Effector memory CD4-positive, alpha-beta T cell (primary cell): ENCODE results near the gene SAMD1.
A peak's percentile ranks its signal among the peaks of the same experiment; 100 is the strongest.

ENCODE experiments used
- DNase-seq, 3 donors: peaks; one replicate each; pipeline ENCODE4 v3.0.0-alpha.2; 2020
- H3K27ac ChIP-seq: 2 replicates; pipeline ENCODE4 v1.7.0; 2013; ENCODE audit warnings: mild to moderate bottlenecking, low read length, moderate library complexity; ENCODE audit not compliant: insufficient read depth, poor library complexity, severe bottlenecking
- H3K27me3 ChIP-seq: replicated peaks from 2 replicates; pipeline ENCODE4 v1.7.0; 2013; ENCODE audit warnings: mild to moderate bottlenecking, low read length; ENCODE audit not compliant: insufficient read depth, control insufficient read depth, poor library complexity, severe bottlenecking
- H3K36me3 ChIP-seq: 2 replicates; pipeline ENCODE4 v1.7.0; 2013; ENCODE audit warnings: mild to moderate bottlenecking, low read length, moderate library complexity; ENCODE audit not compliant: control insufficient read depth, insufficient read depth
- H3K4me1 ChIP-seq: 2 replicates; pipeline ENCODE4 v1.7.0; 2013; ENCODE audit warnings: low read length, mild to moderate bottlenecking; ENCODE audit not compliant: control insufficient read depth, insufficient read depth, poor library complexity, severe bottlenecking
- H3K4me3 ChIP-seq: 2 replicates; pipeline ENCODE4 v1.7.0; 2013; ENCODE audit warnings: low read length, low read depth, mild to moderate bottlenecking; ENCODE audit not compliant: insufficient read depth, poor library complexity, severe bottlenecking
- H3K9me3 ChIP-seq: 2 replicates; pipeline ENCODE4 v1.7.0; 2013; ENCODE audit warnings: mild to moderate bottlenecking, low read length, moderate library complexity; ENCODE audit not compliant: control insufficient read depth

The SAMD1 gene

DNA sequence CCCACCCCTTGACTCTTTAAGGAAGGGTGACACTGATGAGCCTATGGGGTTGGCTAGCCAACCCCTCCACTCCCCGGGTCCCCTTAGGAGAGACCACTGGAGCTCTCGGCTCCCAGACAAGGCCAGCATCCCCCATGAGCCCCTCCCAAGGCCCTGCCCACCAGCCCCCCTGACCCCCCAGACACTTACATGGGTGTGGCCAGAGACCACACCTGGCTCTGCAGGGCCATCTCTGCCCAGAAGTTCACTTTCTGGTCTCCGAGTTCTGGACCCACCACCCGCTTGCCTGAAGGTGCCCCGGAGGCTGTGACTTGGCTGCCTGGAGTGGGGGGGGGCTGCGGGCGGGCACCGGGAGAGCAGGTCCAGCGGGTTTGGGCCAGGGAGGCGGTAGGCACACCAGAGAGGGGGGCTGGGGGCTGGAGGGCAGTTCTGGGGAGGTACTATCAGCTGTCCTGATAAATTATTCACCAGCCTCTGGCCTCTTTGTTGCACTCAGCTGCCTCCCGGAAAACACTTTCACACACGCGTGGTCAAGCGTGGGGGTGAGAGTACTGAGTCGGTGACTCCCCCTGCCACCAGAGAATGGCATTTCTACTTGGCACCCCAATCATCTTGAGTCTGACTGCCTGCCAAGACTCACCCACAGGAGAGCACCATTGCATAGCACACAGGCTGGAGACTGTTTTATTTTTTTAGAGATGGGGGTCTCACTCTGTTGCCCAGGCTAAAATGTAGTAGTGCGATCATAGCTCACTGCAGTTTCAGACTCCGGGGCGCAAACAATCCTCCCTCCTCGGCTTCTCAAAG lies 28.6 kb downstream of the SAMD1 start, which contains the start of gene PALM3:
Gene PALM3, minus strand, starts transcription at position 326 of the 807 bp plus-strand sequence. Its CDS starts 96 bp downstream, at position 230.
- H3K4me3 ChIP-seq, result no peak within 1 kb of the TSS
- no peak for DNase-seq
- H3K27ac ChIP-seq, result no peak within 1 kb of the TSS
- H3K9me3 ChIP-seq, result no peaks in the 10 kb centered on the region
- peaks cover 20% of the 10 kb centered on the region for H3K4me1 ChIP-seq
- peaks cover 13% of the 10 kb centered on the region for H3K27me3 ChIP-seq
- H3K36me3 ChIP-seq, result no peaks in the 10 kb centered on the region

DNA sequence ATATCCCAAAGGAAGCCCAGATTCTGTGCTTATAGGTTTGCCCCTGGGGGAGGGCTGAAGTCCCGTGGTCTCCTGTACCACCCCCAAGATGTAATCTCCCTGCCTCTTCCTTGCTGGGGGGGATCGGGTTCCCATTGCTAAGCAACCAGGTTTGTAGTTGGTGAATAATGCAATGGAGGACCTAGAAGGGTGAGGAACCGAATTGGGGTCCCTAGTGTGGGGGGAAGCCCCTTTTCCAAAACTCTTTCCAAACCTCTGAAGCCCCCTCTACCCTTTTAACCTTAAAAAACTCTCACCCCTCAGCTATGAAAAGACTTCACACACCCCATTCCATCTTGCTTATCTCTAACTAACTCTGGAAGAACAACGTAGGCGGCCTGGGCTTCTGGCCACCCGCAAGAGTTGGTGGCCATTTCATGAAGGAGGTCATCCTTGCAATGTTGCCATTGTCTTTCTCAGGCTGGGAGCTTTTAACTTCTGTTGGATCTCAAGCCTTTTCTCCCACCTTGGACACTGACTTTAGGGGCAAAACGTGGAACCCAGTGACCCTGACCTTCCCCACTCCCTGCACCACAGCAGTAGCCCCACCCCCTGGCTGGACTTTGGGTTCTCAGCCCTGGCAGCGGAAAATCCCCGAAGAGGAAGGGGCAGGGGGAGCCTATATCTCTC lies 29.3 kb downstream of the SAMD1 start:
- no peak overlapping the region for H3K27ac ChIP-seq
- H3K4me3 ChIP-seq, result no peak overlapping the region
- H3K9me3 ChIP-seq, result no peaks in the 10 kb centered on the region
- H3K27me3 ChIP-seq, result peaks cover 13% of the 10 kb centered on the region
- DNase-seq, result no peak
- no peaks in the 10 kb centered on the region for H3K36me3 ChIP-seq
- H3K4me1 ChIP-seq, result peaks cover 20% of the 10 kb centered on the region

DNA sequence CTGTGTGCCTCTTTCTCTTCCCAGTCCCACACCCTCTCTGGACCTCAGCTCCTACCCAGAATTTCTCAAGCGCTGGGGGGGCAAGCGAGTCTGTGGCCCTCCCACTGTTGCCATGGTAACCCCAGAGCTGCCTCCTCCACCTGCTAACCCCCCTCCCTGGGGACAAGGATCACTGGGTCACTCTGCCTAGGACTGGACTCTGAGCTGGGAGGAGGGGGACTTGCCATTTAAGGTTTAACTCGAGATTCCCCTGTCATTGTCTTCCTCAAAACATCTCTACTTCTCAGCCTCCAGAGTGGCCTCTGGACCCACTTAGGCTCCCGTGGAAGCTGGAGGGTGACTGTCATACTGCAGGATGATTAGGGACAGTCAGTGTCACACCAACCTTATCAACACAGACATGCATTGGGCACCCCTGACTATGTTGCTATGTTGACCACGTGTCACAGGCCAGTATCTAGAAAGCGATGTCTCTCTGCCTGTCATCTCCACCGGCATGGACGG lies 30.8 kb downstream of the SAMD1 start:
- H3K27me3 ChIP-seq, result peaks cover 13% of the 10 kb centered on the region
- no peak overlapping the region for H3K4me3 ChIP-seq
- H3K9me3 ChIP-seq, result no peaks in the 10 kb centered on the region
- peaks cover 20% of the 10 kb centered on the region for H3K4me1 ChIP-seq
- H3K27ac ChIP-seq, result no peak overlapping the region
- H3K36me3 ChIP-seq, result no peaks in the 10 kb centered on the region
- no peak for DNase-seq

DNA sequence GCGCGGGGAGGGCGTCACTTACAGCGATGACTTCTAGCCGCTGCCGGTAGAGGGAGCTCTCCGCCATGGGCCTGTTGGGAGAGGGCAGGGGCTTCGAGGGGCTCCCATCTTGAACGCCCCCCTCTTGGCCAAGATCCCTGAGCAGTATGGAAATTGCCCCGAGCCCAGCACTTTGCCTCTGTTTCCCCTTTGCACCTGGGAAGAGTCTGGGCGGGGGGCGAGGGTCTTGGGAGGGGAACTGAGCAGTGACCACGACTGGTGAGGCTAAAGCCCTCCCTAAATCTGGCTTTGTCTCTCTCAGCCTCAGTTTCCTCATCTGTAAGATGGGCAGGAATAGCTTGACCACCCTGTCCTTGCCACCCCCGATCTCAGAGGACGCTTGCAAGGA lies 31.5 kb downstream of the SAMD1 start:
- H3K4me1 ChIP-seq, result peaks cover 20% of the 10 kb centered on the region
- no peak overlapping the region for H3K4me3 ChIP-seq
- H3K27ac ChIP-seq, result no peak overlapping the region
- no peaks in the 10 kb centered on the region for H3K36me3 ChIP-seq
- no peaks in the 10 kb centered on the region for H3K9me3 ChIP-seq
- peak in 1 of 3 donors; percentile 28 for DNase-seq
- H3K27me3 ChIP-seq, result peaks cover 13% of the 10 kb centered on the region

DNA sequence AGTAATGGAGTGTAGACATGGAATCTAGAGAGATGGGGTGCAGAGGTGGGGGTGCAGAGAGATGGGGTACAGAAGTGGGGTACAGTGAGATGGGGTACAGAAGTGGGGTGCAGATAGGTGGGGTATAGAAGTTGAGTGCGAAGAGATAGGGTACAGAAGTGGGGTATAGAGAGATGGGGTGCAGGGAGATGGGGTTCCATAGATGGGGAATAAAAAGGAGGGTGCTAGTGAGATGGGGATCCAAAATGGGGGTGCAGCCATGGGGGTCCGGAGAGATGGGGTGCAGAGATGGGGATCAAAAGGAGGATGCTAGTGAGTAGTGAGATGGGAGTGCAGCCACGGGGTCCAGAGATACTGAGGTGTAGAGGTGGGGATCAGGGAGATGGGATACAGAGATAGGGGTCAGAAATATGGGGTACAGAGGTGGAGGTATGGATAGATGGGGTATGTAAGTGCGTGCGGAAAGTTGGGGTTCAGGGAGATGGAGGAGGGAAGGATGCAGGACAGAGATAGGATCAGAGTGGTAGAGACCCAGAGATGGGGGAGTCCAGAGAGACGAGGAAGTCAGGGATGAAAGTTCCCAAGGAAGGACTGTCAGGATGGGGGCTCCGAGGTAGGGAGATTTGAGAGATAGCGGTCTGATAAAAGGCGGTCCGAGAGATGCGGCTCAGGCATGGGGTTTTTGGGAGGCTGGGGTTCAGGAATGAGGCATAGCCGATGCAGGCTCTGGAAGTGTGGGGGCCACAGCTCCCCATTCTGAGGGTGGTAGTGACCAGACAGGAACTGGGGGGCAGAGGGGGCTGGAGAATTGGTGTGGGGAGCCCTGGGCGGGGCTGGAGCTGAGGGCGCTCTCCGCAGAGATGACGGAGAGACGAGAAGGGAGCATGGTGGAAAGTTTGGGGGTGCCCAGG lies 32.1 kb downstream of the SAMD1 start:
- Histone ChIP-seq H3K9me3 (no peaks in the 10 kb centered on the region), H3K36me3 (no peaks in the 10 kb centered on the region), H3K27ac (no peak overlapping the region), H3K4me1 (peaks cover 20% of the 10 kb centered on the region), H3K27me3 (peaks cover 13% of the 10 kb centered on the region), H3K4me3 (peak overlapping the region; percentile 28)
- DNase-seq, result no peak

DNA sequence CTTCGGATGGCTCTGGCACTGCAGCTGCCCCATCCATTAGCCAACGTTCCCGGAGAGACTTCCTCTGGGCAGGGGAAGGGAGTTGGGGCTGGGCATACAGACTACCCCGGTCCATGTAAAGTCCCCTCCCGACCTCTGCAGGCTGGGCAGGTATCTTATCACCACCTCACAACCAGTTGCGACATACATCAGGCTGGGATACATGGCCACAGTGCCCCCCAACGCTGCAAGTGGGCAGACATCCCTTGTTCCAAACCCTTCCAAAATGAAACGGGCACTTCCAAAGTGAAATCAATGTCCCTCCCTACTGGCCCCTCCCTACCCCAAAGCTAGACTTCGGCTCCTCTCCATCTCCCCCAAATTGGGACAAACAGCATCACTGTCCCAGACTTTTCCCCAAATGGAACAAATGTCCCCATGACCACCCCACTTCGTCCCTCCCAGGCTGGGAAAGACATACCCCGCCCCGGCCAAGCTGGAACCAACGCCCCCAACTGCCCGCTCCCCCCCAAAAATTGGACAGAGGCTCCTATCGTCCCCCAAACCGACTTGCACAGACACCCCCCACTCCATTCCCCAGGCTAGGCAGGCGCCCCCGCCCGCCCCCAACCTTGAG lies 33.7 kb downstream of the SAMD1 start:
- H3K4me3 ChIP-seq, result peak overlapping the region; percentile 42

DNA sequence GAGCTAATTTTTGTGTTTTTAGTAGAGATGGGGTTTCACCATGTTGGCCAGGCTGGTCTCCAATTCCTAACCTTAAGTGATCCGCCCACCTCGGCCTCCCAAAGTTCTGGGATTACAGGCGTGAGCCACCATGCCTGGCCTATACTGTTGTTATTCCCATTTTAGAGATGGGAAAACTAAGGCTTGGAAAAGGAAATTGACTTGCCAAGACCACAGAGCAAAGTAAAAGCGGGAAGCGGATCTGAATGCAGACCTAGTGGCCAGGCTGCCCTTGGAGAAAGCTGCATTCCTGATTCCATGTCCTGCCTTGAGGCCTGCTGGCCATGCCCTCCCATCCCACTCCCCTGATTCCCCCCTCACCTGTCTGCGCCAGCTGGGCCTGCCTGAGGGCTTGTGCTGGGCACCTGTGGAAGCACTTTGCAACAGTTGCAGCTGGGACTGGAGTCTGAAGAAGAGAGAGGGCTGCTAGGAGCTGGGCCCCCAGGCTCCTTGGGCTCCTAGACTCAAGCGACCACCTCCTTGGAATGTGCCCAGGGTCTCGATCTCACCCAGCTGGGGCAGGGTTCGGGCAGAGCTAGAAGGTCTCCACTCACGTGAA lies 34.4 kb downstream of the SAMD1 start:
- H3K4me1 ChIP-seq, result peaks cover 20% of the 10 kb centered on the region
- no peaks in the 10 kb centered on the region for H3K9me3 ChIP-seq
- no peak overlapping the region for H3K4me3 ChIP-seq
- H3K27me3 ChIP-seq, result peaks cover 13% of the 10 kb centered on the region
- peaks cover 19% of the 10 kb centered on the region for H3K36me3 ChIP-seq
- no peak for DNase-seq
- no peak overlapping the region for H3K27ac ChIP-seq

More for the DNA sequence above, 33.7 kb downstream of the SAMD1 start:
- Histone ChIP-seq H3K9me3 (no peaks in the 10 kb centered on the region), H3K27me3 (peaks cover 13% of the 10 kb centered on the region), H3K27ac (no peak overlapping the region), H3K4me1 (peaks cover 20% of the 10 kb centered on the region), H3K36me3 (peaks cover 14% of the 10 kb centered on the region)
- DNase-seq, result no peak

DNA sequence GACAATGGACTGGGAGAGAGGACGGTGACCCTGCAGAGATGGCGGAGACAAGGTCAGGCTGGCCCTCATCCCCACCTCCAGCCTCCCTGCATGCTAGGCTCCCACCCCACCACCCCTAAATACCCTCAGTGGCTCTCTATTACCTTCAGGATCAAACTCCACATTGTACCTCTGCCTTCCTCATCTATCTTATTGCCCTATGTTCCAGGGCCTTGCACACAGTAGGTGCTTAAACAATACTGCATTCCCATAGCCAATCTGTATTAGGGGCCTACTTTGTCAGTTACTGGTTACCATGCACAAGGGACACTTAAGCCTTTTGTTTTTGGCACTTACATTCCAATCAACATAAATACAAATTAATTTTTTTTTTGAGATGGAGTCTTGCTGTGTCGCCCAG lies 35.2 kb downstream of the SAMD1 start:
- Histone ChIP-seq H3K4me1 (peaks cover 20% of the 10 kb centered on the region), H3K9me3 (no peaks in the 10 kb centered on the region), H3K27me3 (peaks cover 13% of the 10 kb centered on the region), H3K36me3 (peaks cover 26% of the 10 kb centered on the region), H3K27ac (no peak overlapping the region), H3K4me3 (no peak overlapping the region)
- DNase-seq, result no peak

DNA sequence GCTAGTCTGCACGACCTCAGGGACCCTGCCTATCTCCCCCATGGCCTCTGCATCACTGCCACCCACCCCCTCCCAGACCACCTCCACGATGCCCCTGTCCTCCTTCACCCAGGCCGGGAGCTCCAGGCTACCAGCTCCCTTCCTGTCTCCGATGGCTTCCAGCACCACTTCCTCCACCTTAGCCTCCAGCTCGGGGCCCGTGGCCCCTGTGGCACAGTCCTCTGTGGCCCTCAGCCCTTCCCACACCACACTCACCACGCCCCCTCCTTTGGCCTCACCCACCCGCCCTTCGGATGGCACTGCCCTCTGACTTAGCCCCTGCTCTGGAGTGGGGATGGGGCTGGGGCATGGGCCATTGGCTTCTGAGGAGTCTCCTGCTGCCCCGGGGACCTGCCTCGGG lies 35.8 kb downstream of the SAMD1 start:
- DNase-seq, result no peak
- Histone ChIP-seq H3K36me3 (peaks cover 33% of the 10 kb centered on the region), H3K27me3 (peaks cover 11% of the 10 kb centered on the region)

More for the DNA sequence above, 35.8 kb downstream of the SAMD1 start:
- Histone ChIP-seq H3K4me3 (no peak overlapping the region), H3K4me1 (peaks cover 20% of the 10 kb centered on the region), H3K27ac (no peak overlapping the region), H3K9me3 (no peaks in the 10 kb centered on the region)
